Measurements from ENCODE around the gene CFAP410.

The CFAP410 gene

DNA sequence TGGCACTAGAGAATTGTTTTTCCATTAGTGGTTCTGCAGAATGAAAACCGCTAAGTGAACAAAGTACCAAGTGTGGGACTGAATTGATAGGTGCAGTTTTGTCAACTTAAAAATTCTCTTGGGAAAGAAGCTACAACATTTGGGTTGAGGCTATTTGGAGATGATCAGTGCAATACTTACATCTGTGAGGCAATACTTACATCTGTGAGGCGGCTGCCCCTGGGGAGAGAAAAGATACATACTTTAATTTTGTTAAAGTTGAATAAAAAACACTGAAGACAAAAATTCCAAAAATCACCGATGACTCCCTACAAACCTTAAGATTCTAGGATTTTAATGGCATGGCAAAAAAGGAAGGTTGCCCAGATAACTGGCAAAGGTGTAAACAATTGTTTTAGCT, 1.7 kb downstream of the CFAP410 start:
- Mint-ChIP-seq H3K27ac (peak overlapping the region; percentile 98 to 99), H3K4me3 (peak overlapping the region; percentile 29 to 37), H3K4me1 (ENCODE audit: low read depth in 2 of 2) (peaks cover 11 to 17% of the 10 kb centered on the region in 2 donors), H3K9me3 (no peaks in the 10 kb centered on the region), H3K27me3 (no peaks in the 10 kb centered on the region), H3K36me3 (ENCODE audit: insufficient read depth) (peaks cover 49% of the 10 kb centered on the region)
- ATAC-seq (replicated peaks) (no peak), DNase-seq (no peak)

DNA sequence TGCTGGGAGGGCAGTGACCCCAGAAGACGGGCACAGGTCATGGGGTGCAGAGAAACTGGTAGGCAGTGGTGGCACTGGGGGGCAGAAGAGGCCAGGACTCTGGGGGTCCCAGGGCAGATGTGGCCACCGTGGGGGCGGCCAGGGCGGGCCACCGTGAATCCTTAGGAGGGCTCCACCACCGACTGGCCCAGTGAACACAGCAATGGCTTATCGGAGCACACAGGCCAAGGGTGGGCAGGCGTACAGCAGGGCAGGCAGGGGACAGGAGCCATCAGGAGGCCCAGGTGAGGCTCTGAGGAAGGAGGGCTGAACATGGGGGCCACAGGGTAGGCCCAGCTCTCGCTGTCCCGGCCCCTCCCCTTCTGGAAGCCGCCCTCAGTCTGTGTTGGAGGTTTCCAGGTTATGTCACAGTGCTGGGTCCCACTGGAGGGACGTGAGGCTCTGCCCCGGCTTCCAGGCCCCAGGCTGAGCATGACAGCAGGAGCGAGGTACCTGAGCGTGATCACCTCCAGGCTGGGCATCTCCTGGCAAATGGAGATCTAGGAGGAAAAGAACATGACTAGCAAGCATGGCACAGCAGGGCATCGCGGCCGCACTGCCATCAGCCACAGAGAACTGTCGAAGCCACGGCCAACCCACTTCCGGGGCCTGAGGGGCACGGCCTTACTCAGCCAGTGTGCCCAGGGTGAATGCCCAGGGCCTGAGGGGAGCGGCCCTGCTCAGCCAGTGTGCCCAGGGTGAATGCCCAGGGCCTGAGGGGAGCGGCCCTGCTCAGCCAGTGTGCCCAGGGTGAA, 3.7 kb downstream of the CFAP410 start:
- Mint-ChIP-seq H3K4me3 (no peak overlapping the region), H3K9me3 (no peaks in the 10 kb centered on the region), H3K4me1 (ENCODE audit: low read depth in 2 of 2) (peaks cover 11 to 15% of the 10 kb centered on the region in 2 donors), H3K27ac (no peak overlapping the region), H3K36me3 (ENCODE audit: insufficient read depth) (peaks cover 57% of the 10 kb centered on the region), H3K27me3 (no peaks in the 10 kb centered on the region)
- ATAC-seq (replicated peaks) (no peak), DNase-seq (no peak)

DNA sequence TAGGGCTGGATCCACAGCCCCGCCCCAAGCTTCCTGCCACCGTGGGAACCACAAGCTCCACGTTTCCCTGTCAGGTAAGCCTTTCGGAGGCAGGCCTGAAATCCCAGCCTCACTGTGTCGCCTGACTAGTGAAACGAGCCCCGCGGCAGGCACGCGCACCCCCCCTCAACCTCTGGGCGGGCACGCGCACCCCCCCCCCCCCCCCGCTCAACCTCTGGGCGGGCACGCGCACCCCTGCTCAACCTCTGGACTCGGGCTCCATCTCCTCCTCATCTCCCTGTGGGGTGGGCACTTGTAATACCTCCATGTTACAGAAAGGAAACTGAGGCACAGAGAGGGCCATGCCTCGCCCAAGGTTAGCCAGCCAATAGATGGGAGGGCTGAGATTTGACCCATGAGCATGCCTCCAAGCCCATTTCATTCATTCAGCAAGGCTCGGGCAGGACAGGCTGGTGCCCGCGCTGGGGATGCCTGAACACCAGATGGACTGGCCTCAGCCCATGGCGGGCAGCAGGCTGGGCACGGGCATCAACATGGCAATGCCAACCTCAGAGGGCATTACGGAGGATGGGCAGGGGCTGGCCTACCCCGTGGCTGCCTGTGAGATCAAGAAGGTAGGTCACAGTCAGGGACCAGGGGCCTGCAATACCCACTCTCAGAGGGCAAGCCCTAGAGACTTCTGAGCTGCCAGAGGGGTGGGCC, 4.7 kb downstream of the CFAP410 start:
- no peaks in the 10 kb centered on the region for H3K27me3 Mint-ChIP-seq
- no peaks in the 10 kb centered on the region for H3K9me3 Mint-ChIP-seq
- ATAC-seq (replicated peaks) (no peak), DNase-seq (no peak)
- H3K36me3 Mint-ChIP-seq (ENCODE audit: insufficient read depth): peaks cover 55% of the 10 kb centered on the region
- H3K4me3 Mint-ChIP-seq: no peak overlapping the region
- peaks cover 5 to 10% of the 10 kb centered on the region in 2 donors for H3K4me1 Mint-ChIP-seq (ENCODE audit: low read depth in 2 of 2)
- no peak overlapping the region for H3K27ac Mint-ChIP-seq

DNA sequence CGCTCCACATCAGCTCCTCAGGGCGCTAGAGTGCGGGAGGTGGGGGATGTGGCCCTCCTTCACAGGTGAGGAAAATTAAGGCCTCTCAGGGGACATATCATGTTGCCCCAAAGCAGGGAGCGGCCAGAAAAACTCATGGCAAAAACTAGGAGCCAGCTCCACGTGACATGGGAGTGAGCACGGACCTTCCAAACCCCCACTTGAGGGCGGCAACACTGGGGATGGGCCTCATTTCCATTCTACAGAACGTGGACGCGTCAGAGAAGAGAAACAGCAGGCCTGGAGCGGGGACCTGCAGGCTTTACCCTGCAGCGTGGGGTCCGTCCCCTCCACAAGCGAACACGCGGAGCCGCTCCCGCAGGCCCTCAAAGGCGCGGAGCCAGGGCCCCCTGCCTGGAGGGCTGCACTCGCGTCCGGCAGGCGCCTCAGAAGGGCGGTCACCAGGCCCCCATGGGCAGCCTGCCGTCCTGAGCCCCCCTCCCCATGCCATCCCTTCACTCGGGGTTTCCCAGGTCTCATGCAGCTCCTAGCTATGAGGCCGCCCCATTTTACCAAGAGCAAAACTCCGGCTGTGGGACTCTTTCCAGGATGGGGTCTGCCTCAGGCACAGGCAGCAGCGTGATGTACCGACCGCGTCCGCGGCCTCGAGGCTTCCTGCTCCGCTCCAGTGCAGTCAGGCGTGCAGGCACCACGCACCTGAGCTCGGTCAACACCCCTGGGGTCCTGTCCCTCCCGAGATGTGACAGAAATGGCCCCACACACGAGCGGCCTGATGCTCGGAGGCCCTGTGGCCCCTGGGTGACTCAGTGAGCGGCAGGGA, 5.5 kb downstream of the CFAP410 start:
- DNase-seq: no peak
- peaks cover 3 to 6% of the 10 kb centered on the region in 2 donors for H3K4me1 Mint-ChIP-seq (ENCODE audit: low read depth in 2 of 2)
- no peaks in the 10 kb centered on the region for H3K27me3 Mint-ChIP-seq
- H3K36me3 Mint-ChIP-seq (ENCODE audit: insufficient read depth): peaks cover 51% of the 10 kb centered on the region
- H3K4me3 Mint-ChIP-seq: no peak overlapping the region
- no peak for ATAC-seq (replicated peaks)
- no peak overlapping the region for H3K27ac Mint-ChIP-seq
- no peaks in the 10 kb centered on the region for H3K9me3 Mint-ChIP-seq

DNA sequence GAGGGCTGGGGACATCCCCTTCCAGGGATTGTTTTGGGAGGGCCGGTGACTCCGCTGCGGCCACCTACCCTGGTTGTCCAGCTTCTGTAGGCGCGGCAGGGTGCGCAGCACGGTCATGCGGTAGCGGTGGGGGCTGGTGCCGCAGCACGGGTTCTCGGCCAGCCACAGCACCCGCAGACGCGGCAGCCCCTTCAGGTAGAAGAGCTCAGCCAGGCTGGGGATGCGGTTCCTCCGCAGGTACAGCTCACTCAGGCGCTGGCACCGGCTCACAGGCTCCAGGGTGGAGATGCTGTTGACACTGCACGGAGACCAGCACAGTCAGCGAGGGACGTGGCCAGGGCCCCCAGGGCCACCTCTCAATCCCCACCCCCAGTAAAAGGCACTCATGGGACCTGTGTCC, 6.2 kb downstream of the CFAP410 start:
- Mint-ChIP-seq H3K27ac (peak overlapping the region in 1 of 2 donors; percentile 62), H3K9me3 (no peaks in the 10 kb centered on the region), H3K27me3 (no peaks in the 10 kb centered on the region)

DNA sequence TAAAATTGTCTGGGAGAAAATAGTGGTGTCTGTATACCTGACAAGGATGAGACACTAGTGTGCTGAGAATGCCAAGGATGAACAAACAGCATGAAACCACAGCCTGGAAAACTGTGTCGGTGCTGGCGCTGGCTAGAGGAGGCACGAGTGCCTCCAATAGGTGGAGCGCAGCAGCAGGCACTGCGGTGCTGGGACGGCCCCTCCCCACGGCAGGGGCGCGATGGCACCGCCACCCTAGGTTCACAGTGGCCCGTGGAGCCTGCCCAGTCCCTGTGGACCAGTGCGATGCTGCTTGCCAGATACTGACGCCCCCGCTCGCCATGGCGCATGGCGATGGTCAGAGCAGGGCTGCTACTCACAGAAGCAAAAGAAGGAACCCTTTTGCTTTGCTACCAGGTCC, 6.8 kb downstream of the CFAP410 start:
- Mint-ChIP-seq H3K36me3 (ENCODE audit: insufficient read depth) (peaks cover 46% of the 10 kb centered on the region), H3K4me3 (no peak overlapping the region), H3K27me3 (no peaks in the 10 kb centered on the region), H3K9me3 (no peaks in the 10 kb centered on the region), H3K4me1 (ENCODE audit: low read depth in 2 of 2) (peaks cover 3 to 6% of the 10 kb centered on the region in 2 donors), H3K27ac (peak overlapping the region in 1 of 2 donors; percentile 62)
- ATAC-seq (replicated peaks) (no peak), DNase-seq (no peak)

More for the DNA sequence above, 6.2 kb downstream of the CFAP410 start:
- no peak overlapping the region for H3K4me3 Mint-ChIP-seq
- ATAC-seq (replicated peaks): no peak
- DNase-seq: no peak
- peaks cover 3 to 9% of the 10 kb centered on the region in 2 donors for H3K4me1 Mint-ChIP-seq (ENCODE audit: low read depth in 2 of 2)
- peaks cover 51% of the 10 kb centered on the region for H3K36me3 Mint-ChIP-seq (ENCODE audit: insufficient read depth)

DNA sequence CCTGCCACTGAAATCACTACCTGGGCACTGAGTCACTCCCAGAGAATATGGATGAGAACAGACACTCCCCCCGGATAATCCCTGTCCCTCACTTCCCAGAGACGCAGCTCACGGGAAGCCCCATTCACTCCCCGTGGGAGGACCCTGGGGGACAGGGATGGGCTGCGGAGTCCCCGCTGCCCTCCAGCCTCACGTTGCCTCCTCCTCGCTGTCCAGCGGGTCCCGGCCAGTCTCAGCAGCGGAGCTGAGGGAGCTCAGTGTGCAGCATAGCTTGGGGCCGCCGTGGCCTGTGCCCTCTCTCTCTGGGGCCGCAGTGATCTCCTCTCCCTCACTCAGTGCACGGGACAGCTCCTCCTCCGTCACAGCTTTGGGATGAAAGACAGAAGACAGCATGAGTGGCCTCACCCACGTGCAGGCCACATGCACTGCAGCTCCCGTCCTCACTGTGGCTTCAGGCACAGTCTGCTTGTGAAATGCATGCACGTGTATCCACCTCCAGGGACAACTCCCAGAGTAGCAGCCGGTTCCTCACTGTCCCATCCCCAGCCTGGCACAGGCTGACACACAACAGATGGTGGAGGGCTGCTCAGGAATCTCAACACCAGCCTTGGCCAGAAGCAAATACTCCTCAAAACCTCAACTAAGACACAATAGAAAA, 7.4 kb downstream of the CFAP410 start:
- ATAC-seq (replicated peaks) (no peak), DNase-seq (no peak)
- Mint-ChIP-seq H3K36me3 (ENCODE audit: insufficient read depth) (peaks cover 40% of the 10 kb centered on the region), H3K27me3 (no peaks in the 10 kb centered on the region), H3K4me3 (no peak overlapping the region), H3K27ac (no peak overlapping the region), H3K9me3 (no peaks in the 10 kb centered on the region), H3K4me1 (ENCODE audit: low read depth in 2 of 2) (peaks cover 3 to 5% of the 10 kb centered on the region in 2 donors)

DNA sequence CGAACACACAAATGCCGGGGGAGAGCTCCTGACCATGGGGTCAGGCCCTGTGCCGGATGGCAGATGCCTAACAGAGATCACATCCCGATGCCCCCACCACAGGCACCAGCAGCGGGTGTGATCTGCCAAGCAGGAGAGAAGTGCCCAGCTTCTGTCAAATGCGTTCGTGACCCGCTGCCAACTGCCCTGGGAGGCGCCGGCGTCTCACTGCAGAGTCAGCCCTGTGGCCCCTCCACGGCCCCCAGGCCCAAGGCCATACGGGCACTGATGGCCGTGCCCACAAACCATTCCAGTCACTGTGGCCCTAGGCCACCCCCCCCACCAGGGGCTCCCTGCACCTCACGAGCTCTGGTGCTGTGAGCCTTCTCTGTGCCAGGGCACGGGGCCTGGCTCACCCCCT, 8.0 kb downstream of the CFAP410 start:
- Mint-ChIP-seq H3K27me3 (no peaks in the 10 kb centered on the region), H3K27ac (no peak overlapping the region), H3K36me3 (ENCODE audit: insufficient read depth) (peaks cover 34% of the 10 kb centered on the region), H3K4me1 (ENCODE audit: low read depth in 2 of 2) (peaks cover 3% of the 10 kb centered on the region in 2 donors), H3K4me3 (no peak overlapping the region), H3K9me3 (no peaks in the 10 kb centered on the region)
- DNase-seq: no peak
- ATAC-seq (replicated peaks): no peak

DNA sequence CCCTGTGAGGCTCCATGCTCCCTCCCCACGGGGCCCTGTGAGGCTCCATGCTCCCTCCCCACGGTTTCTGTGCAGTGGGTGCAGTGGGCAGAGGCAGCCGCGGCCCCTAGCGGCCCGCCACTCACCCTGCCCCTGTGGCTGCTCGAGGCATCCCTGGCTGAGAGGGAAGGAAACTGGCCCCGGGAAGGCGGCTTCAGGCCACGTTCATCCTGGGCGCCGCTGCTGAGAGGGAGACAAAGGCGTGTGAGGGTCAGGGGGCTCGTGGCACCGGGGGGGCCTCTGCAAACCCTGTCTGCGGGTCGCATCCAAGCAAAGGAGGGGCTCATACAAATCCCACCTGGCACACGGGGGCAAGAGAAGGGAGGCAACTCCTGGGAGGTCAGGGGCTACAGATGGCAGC, 8.5 kb downstream of the CFAP410 start:
- peaks cover 32% of the 10 kb centered on the region for H3K36me3 Mint-ChIP-seq (ENCODE audit: insufficient read depth)

DNA sequence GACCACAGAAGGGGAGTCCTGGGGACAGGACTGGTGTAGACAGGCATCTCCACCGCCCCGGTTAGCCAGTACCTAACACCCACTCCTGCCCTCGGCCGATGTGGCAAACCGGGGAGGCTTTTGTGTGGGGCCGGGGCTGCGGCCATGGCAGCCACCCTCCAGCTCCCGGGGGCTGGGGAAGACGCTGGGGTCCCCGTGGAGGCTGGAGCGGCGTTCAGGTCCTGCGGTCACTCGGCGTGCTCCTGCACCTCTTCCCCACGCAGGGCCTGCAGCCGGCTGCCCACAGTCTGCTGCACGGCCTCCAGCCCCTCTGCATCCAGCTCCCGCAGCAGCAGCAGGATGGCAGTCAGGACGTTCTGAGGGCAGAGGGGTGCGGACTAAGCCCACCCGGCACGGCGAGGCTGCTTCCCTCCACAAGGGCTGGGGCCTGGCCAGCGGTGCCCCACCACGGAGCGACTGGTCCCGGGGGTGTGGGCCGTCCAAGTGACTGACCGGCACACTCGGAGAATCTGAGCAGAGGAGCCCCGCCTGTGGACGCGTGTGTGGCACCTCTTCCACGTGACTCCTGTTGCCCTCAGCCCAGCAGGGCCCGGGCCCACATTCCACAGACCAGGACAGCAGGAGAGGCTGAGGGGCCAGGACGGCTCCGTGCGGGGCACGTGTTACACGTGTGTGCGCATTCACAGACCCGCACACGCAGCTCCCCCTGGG, 9.1 kb downstream of the CFAP410 start:
- no peak for ATAC-seq (replicated peaks)
- Mint-ChIP-seq H3K27ac (no peak overlapping the region), H3K27me3 (no peaks in the 10 kb centered on the region)

More for the DNA sequence above, 8.5 kb downstream of the CFAP410 start:
- no peak for DNase-seq
- no peak for ATAC-seq (replicated peaks)
- peaks cover 3% of the 10 kb centered on the region in 2 donors for H3K4me1 Mint-ChIP-seq (ENCODE audit: low read depth in 2 of 2)
- H3K27ac Mint-ChIP-seq: no peak overlapping the region
- H3K9me3 Mint-ChIP-seq: no peaks in the 10 kb centered on the region
- no peak overlapping the region for H3K4me3 Mint-ChIP-seq
- no peaks in the 10 kb centered on the region for H3K27me3 Mint-ChIP-seq

DNA sequence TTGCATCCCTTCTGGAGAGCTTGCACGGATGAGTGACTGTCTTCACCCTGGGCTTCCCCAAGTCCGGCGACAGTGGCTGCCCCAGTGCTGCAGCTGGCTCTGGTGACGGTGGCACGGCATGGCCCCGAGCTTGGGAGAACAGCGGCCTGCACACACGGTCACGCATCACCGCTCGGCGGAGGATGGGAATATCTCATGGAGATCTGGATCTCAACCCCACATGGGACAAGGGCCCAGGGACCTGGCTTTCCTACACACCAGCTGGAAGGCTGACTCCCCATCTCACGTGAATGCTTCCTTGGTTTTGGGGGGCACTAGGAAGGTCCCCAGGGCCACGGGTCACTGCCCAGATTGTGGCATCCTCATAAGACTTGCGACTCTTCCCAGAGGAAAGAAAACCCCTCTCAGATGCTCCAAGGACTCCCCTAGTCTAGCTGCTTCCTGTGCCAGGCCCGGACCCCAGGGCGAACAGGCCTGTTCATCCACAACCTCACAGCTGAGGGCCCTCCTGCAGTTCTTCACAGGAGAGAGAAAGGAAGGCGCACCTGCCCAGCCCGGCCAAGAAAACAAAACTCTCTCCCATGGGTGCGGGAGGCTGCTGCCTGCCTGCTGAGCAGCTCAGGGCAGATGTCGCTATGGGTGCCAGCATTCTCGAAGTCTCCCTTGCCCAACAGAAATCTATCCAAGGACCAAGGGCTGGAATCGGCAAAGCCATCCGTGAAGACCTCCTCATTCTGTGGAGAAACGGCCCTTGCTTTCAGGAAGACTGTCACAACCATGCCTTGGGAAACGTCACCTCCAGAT, 9.9 kb downstream of the CFAP410 start:
- H3K36me3 Mint-ChIP-seq (ENCODE audit: insufficient read depth): peaks cover 27% of the 10 kb centered on the region
- no peak for ATAC-seq (replicated peaks)
- H3K27ac Mint-ChIP-seq: peak overlapping the region in 1 of 2 donors; percentile 70
- DNase-seq: no peak
- H3K4me1 Mint-ChIP-seq (ENCODE audit: low read depth in 2 of 2): peaks cover 0 to 3% of the 10 kb centered on the region in 2 donors
- H3K4me3 Mint-ChIP-seq: no peak overlapping the region
- no peaks in the 10 kb centered on the region for H3K9me3 Mint-ChIP-seq
- H3K27me3 Mint-ChIP-seq: no peaks in the 10 kb centered on the region

More for the DNA sequence above, 9.1 kb downstream of the CFAP410 start:
- Mint-ChIP-seq H3K4me1 (ENCODE audit: low read depth in 2 of 2) (peaks cover 3% of the 10 kb centered on the region in 2 donors), H3K4me3 (no peak overlapping the region), H3K36me3 (ENCODE audit: insufficient read depth) (peaks cover 35% of the 10 kb centered on the region), H3K9me3 (no peaks in the 10 kb centered on the region)
- no peak for DNase-seq

Measured in effector memory CD8-positive, alpha-beta T cell (primary cell).